Body of pancreas (tissue), 4 donors: ENCODE data around the gene DLG1. TPM values are rescaled to one million over a fixed set of nuclear protein-coding genes. Genes with fewer than 3 reads are reported as not detected.
"Not testable (repeated sequence)": the region's sequence is repeated elsewhere in the genome, so short reads cannot be mapped to it uniquely, and the experiment has no call there.

ENCODE experiments used
- ATAC-seq: fragments of 150-250 bp; one replicate; pipeline ENCODE4 v1.9.1; 2016
- DNase-seq, 4 donors: peaks; one replicate each; pipeline ENCODE4 v3.0.0-alpha.2; 2019
- H3K27ac ChIP-seq, 4 donors: fragments of 200-600 bp; sonication (generic); 1 replicate in 3 of 4; 2 replicates in 1 of 4; pipeline versions ENCODE4 v1.5.1 to v1.6.1; 2016 to 2019; ENCODE audit warnings: mild to moderate bottlenecking in 1 of 4, mixed read lengths in 1 of 4, moderate library complexity in 1 of 4
- H3K27me3 ChIP-seq, 2 donors: fragments of 200-600 bp; sonication (generic); one replicate each; pipeline ENCODE4 v1.6.0; 2016; ENCODE audit warnings: mild to moderate bottlenecking in 1 of 2
- H3K36me3 ChIP-seq, 2 donors: fragments of 200-600 bp; sonication (generic); replicated peaks in 1 of 2; 2 replicates each; pipeline ENCODE4 v1.5.1; 2016; ENCODE audit warnings: low read depth in 2 of 2; ENCODE audit not compliant: insufficient read depth in 1 of 2
- H3K4me1 ChIP-seq: fragments of 200-600 bp; sonication (generic); one replicate; pipeline ENCODE4 v1.6.0; 2016
- H3K4me3 ChIP-seq, 2 donors: fragments of 200-600 bp; sonication (generic); 1 replicate in 1 of 2; 2 replicates in 1 of 2; pipeline ENCODE4 v1.5.1; 2016 to 2019
- H3K9me3 ChIP-seq, 3 donors: fragments of 200-600 bp; sonication (generic); 1 replicate in 2 of 3; 2 replicates in 1 of 3; pipeline ENCODE4 v1.5.1; 2016
- CTCF ChIP-seq, 7 experiments: fragments of 450-650 bp in 4 of 7; fragments of 200-600 bp in 3 of 7; sonication (generic) in 3 of 7; IDR thresholded peaks; one replicate each; pipeline ENCODE4 v1.5.1; 2016 to 2019; ENCODE audit warnings: antibody characterized with exemption in 7 of 7
- POLR2A ChIP-seq, 3 donors: fragments of 450-650 bp; IDR thresholded peaks; one replicate each; pipeline ENCODE4 v1.6.1; 2016; ENCODE audit warnings: antibody characterized with exemption in 3 of 3, mild to moderate bottlenecking in 2 of 3
- WGBS, 2 donors: methylation state at CpG; one replicate each; pipeline ENCODE4 v1.1.5; 2017; 5-methylcytosine and 5-hydroxymethylcytosine counted together
- intact Hi-C: fragments of 100-400 bp; cut with DNase I; formaldehyde crosslinking; loops from one replicate; pipeline ENCODE4 v1.15.1; 2023
- total RNA-seq, 2 donors: library from RNA; depleted of rRNA; stranded (reverse); fragments of >200 nt; gene quantifications; one replicate each; pipeline ENCODE4 v1.1.0, GENCODE V29; 2016

The DLG1 gene
- total RNA-seq, 2 donors from 2014 or later: 45.8 to 48.8 TPM

GRCh38 chr3:197212290-197212689 is 86.1 kb downstream of the DLG1 start:
- no peak for DNase-seq
- TF ChIP-seq POLR2A (IDR thresholded peaks at IDR 0.05): no peak
- TF ChIP-seq CTCF (IDR thresholded peaks at IDR 0.05): no peak
- ATAC-seq: no peak
- intact Hi-C loops: no loop called here
- WGBS, 2 donors: 69 to 91% methylated on average over 5 of the region's 5 CpGs
- no peak overlapping the region for H3K4me3 ChIP-seq
- peaks cover 17% of the 10 kb centered on the region for H3K4me1 ChIP-seq
- H3K36me3 ChIP-seq: no peaks in the 10 kb centered on the region
- H3K27me3 ChIP-seq: no peaks in the 10 kb centered on the region
- no peak overlapping the region for H3K27ac ChIP-seq
- H3K9me3 ChIP-seq: no peaks in the 10 kb centered on the region

GRCh38 chr3:197211698-197212097 is 86.7 kb downstream of the DLG1 start:
- intact Hi-C loops, ATAC-seq, H3K27ac ChIP-seq, H3K27me3 ChIP-seq, H3K9me3 ChIP-seq, H3K36me3 ChIP-seq, DNase-seq, H3K4me3 ChIP-seq: not testable (repeated sequence)
- peaks cover 16% of the 10 kb centered on the region for H3K4me1 ChIP-seq
- WGBS, 2 donors: 91 to 98% methylated on average over 4 of the region's 4 CpGs

- Histone ChIP-seq H3K27ac (no peak overlapping the region), H3K36me3 (no peaks in the 10 kb centered on the region), H3K4me3 (no peak overlapping the region), H3K27me3 (no peaks in the 10 kb centered on the region), H3K9me3 (no peaks in the 10 kb centered on the region), H3K4me1 (peaks cover 11% of the 10 kb centered on the region)
- intact Hi-C loops: no loop called here
- no peak for ATAC-seq
- no peak for DNase-seq
- TF ChIP-seq POLR2A (IDR thresholded peaks at IDR 0.05) (no peak), CTCF (IDR thresholded peaks at IDR 0.05) (no peak)
These were observed 88.8 kb downstream of the DLG1 start for GRCh38 chr3:197209366-197210260.

GRCh38 chr3:197206913-197207312 is 91.5 kb downstream of the DLG1 start:
- WGBS, 2 donors: 93 to 96% methylated on average over 9 of the region's 9 CpGs
- Histone ChIP-seq H3K9me3 (no peaks in the 10 kb centered on the region), H3K4me3 (no peak overlapping the region), H3K4me1 (peaks cover 23% of the 10 kb centered on the region), H3K27me3 (no peaks in the 10 kb centered on the region), H3K27ac (no peak overlapping the region), H3K36me3 (no peaks in the 10 kb centered on the region)
- ATAC-seq (no peak), DNase-seq (no peak)
- intact Hi-C loops: no loop called here
- no peak for TF ChIP-seq CTCF (IDR thresholded peaks at IDR 0.05)
- TF ChIP-seq POLR2A (IDR thresholded peaks at IDR 0.05): no peak

- no peak overlapping the region for H3K27ac ChIP-seq
- no peak for TF ChIP-seq CTCF (IDR thresholded peaks at IDR 0.05)
- no peak for TF ChIP-seq POLR2A (IDR thresholded peaks at IDR 0.05)
- DNase-seq (peak in 1 of 4 donors; percentile 13), ATAC-seq (no peak)
- no peaks in the 10 kb centered on the region for H3K36me3 ChIP-seq
- peaks cover 23% of the 10 kb centered on the region for H3K4me1 ChIP-seq
- intact Hi-C loops: no loop called here
- 83 to 97% methylated on average over 2 of the region's 2 CpGs for WGBS, 2 donors
- H3K27me3 ChIP-seq: no peaks in the 10 kb centered on the region
- no peak overlapping the region for H3K4me3 ChIP-seq
- H3K9me3 ChIP-seq: no peaks in the 10 kb centered on the region
These were observed 92.7 kb downstream of the DLG1 start for GRCh38 chr3:197205675-197206074.
